ENCODE data around the gene DFFB. TPM values are rescaled to one million over a fixed set of nuclear protein-coding genes. Genes with fewer than 3 reads are reported as not detected.

DFFB gene
- total RNA-seq, 1 donor from 2014 or later = 4.4 TPM

DNA sequence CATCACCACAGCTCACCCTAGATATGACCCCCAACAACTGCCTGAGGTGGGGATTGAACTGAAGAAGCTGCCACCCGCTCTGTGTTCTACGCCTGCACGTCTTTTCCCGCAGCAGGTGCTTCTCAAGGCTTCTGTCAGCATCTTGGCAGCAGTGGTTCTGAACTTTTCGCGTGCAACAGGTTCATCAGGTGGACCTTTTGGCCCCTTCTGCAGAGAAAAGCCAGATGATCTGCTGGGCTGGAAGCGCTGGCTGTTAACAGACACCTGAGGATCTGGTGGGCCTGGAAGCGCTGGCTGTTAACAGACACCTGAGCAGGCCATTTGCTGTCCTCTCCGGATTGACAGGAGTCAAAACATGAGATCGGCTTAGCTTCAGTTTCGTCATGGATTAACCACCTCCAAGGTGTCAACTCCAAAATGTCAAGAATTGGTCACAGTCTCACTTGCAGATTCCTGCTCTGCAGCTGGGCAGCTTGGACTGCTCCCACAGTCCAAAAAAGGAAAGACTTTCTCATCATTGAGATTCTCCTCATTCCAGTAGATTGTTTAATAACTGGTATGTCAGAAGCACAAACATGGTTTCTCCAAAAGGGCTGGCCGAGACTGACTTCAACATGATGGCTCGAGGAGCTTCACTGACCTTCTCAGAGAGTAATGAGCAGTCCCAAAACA, 38.1 kb downstream of the DFFB start:
- DNase-seq (ENCODE audit: low spot score) = no peak

DNA sequence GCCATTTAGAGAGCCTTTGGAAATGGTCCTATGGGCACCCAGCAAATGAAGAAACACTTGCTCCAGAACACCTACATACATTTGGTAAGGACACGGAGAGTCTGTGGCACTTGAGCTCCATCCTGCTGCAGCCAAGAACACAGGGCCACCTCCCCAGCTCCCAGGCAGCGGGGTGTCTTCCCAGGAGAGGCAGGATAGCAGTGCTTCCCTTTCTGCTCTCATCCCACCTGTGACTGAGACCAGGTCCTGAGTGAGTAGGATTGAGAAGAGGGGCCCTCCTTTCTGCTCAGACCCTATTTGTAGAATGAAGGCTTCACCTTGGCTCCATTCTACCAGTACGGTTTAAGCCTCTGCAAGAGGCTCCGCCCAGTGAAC, 38.7 kb downstream of the DFFB start:
- no peak for DNase-seq (ENCODE audit: low spot score)

DNA sequence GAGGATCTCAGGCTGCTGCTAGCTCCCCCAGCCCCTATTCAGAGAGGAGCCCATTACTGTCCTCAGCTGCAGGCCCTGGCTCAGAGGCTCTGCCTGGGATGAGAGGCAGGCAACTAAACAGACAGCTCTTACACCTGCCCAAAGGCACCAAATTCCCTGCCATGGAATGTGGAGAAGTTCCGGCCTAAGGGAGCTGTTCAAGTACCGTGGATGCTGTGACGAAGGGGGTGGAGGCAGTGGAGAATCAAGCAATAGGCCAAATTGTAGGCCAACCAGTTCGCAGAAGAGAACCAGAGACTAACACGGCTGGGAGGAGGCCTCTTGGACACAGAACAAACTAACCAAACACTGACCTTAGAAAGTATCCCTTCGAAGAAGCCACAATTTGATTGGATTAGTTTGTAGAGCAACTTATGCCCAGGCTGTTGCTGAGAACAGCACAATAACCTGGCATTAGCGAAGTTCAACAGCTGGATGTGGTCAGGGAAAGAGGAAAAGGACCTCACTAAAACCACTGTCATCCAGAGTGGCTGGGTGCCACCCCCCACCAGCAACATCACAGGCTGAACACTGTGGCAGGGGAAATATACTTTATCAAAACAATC, 39.2 kb downstream of the DFFB start:
- no peak for DNase-seq (ENCODE audit: low spot score)

DNA sequence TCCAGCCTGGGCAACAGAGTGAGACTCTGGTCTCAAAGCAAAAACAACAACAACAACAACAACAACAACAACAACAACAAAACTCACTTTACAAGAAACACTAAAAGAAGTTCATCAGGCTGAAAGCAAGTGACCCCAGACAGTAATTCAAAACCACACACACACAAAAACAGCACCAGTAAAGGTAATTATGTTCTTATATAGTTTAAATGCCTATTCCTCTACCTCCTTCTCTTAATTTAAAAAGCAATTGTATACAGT, 41.1 kb downstream of the DFFB start:
- DNase-seq (ENCODE audit: low spot score) = no peak

GRCh38 chr1:3898994-3899753, 41.9 kb downstream of the DFFB start:
- no peak for DNase-seq (ENCODE audit: low spot score)

DNA sequence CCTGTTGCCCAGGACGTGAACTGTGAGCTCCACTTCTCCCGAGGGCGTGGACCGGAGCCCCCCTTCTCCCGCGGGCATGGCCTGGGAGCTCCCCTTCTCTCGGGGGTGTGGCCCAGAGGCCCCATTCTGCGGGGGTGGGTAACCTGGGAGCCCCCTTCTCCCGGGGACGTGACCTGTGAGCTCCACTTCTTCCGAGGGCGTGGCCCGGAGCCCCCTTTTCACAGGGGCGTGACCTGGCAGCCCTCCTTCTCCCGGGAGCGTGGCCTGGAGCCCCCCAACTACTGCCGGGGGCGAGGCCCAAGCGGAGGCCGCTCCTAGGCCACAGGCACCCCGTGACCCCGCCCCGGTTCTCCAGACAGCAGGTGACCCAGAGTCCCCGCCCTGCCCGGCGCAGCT, 42.5 kb downstream of the DFFB start:
- no peak for DNase-seq (ENCODE audit: low spot score)

GRCh38 chr1:3900150-3900968, 43.1 kb downstream of the DFFB start, which contains the start of gene C1orf174:
TSS of gene C1orf174 (minus strand) at chr1:3900272. CDS start at chr1:3900186, 86 bp downstream.
- DNase-seq (ENCODE audit: low spot score) = peak; percentile 96

DNA sequence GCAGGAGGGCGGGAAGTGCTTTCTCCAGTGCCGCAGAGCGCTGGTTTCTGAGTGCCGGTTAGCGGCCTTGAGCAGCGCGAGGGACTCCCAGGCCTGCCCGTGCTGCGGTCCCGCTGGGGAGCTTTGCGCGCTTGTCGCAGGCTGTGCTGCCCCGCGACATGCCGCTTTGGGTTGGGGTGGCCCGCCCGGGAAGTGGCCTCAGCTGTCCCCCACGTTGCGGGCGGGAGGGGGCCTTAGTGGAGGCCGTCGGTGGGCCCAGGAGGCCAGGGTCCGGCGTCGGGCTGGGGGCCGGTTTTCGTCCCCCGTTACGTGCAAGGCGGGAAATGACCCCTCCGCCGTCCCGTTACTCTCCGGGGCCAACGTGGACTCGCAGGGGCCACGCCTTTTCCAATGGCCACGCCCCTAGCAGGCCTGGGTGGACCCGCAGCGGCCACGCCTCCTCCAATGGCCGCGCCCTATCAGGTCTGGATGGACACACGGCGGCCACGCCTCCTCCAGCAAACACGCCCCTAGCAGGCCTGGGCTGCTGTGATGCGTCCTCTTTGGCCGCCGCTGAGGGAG, 43.8 kb downstream of the DFFB start:
- peak; percentile 99 for DNase-seq (ENCODE audit: low spot score)

DNA sequence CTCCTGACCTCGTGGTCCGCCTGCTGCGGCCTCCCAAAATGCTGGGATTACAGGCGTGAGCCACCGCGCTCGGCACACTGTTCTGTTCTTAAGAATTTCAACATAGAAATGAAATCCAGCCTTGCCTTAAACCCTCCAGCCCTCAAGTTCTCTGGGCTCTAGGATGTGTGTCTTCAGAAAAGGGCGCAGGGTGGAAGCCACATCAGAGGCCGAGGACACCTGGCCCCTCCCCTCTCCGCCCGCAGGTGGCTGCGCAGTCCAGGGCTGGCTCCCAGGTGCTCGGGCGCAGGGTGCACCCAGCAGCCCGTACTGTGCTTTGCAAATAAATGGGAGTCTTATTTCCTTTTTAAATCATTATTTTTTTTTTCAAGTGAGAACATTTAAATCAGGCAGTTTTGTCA, 44.8 kb downstream of the DFFB start:
- no peak for DNase-seq (ENCODE audit: low spot score)

DNA sequence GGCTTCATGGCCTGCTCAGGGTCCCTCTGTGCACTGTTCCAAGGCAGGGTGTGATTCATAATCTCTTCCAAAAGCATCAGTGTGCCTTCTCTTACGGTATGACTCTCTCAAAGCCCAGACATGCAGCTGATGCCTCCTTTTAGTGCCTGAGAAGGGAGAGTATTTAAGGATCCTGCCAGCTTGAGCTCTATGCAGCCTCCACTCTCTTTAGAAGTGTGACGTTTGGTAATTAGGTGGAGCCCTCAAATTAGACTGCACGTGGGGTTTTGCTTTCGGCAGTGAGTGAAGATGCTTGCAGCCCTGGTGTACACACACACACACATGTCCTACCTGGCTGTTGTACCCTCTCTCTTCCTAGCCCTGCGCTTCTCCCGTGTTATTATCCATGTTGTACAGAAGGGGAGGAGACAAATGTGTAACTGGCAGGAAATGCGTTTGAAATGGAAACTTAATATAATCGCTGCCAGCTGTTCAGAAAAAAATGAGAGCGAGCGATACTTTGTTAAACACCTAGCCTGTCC, 45.4 kb downstream of the DFFB start:
- no peak for DNase-seq (ENCODE audit: low spot score)

DNA sequence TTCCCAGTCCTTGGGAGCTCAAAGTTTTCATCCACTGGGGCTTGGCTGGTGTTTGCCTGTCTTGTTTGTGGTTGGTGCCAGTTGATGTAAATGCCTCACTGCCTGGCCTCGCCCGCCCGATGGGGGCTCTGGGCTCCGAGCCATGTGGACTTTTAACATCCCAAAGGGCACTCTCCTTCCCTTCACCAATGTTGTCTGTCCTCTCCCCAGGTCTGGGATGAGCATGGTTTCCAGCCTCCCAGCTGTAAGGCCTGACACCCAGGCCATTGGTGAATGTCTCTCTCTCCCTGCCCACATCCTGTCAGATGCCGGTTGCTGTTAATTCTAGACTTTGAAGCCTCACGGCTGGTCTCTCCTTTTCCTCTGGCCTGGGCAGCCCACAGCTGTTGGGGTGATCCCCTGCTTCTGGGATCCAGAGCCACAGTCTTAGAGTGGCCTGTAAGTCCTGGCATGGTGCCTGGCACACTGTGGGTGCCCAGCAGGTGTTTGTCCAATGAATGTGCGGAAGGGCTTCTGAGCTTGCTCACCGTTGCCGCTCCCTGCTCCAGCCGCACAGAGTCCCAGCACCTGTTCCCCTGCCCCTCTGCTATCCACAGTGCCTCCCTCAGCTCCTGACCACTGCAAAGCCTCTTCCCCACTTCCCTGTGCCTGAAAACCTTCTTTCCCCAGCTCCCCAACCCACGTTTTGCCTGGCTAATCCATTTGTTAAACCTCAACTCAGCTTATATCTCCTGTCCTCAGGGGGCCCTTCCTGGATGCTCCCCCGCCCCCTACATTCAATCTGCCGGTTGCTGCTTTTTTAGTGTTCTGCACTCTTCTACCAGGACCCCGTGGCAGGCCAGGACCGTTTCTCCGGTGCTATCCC, 46.1 kb downstream of the DFFB start:
- DNase-seq (ENCODE audit: low spot score) = no peak

DNA sequence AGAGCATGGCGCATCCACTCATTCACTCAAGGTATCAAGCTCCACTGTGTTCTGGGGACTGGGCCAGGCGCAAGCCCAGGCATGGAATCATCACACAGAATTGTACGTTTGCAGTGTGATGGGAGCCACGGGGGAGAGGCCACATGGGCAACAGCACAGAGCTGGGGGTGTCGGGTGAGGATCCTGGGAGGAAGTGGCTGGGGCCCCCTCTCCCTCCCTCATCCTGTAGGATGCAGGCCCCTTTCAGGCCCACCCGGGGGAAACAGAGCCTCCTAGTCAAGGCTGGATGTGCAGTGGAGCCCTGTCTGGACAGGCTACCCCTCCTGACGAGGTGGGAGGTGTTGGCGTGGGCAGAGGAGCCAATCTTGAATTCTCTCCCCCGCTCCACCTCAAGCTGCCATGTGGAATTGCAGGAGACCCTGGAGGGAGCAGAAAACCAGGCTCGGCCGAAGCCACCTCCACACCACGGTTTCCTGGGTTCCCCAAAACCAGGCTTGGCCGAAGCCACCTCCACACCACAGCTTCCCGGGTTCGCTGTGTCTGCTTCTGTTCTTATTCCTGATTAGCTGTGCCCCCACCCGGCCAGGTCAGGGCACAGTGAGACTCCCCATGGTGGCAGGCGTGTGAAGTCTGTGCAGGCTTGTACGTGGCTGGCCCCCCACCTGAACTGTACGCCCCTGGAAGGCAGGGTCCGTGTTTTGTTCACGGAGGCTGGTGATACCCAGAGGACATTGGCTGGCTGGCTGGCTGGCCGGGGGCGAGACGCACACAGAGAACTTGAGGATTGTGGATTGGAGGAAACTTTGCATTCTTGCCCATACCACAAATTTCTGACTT, 46.9 kb downstream of the DFFB start:
- no peak for DNase-seq (ENCODE audit: low spot score)

- DNase-seq (ENCODE audit: low spot score) = no peak
Observed at GRCh38 chr1:3904843-3905185, 47.5 kb downstream of the DFFB start.

GRCh38 chr1:3905266-3905952, 48.1 kb downstream of the DFFB start:
- no peak for DNase-seq (ENCODE audit: low spot score)

- DNase-seq (ENCODE audit: low spot score) = no peak
Observed at GRCh38 chr1:3905953-3906671, 48.8 kb downstream of the DFFB start.

GRCh38 chr1:3906672-3907020, 49.4 kb downstream of the DFFB start:
- no peak for DNase-seq (ENCODE audit: low spot score)

- no peak for DNase-seq (ENCODE audit: low spot score)
Observed at GRCh38 chr1:3907031-3907534, 49.8 kb downstream of the DFFB start.

GRCh38 chr1:3907621-3908165, 50.4 kb downstream of the DFFB start:
- no peak for DNase-seq (ENCODE audit: low spot score)

All from mesenteric fat pad (tissue), 1 donor.